GM18517 (cell line): ENCODE measurements around the gene ZNF678.

Experiments used
- ATAC-seq: cut with Tn5 transposase; IDR thresholded peaks from one replicate; pipeline ENCODE4 v1.9.1; 2021; ENCODE audit warnings: mild to moderate bottlenecking, moderate library complexity; ENCODE audit not compliant: unreplicated experiment

ZNF678 gene

DNA sequence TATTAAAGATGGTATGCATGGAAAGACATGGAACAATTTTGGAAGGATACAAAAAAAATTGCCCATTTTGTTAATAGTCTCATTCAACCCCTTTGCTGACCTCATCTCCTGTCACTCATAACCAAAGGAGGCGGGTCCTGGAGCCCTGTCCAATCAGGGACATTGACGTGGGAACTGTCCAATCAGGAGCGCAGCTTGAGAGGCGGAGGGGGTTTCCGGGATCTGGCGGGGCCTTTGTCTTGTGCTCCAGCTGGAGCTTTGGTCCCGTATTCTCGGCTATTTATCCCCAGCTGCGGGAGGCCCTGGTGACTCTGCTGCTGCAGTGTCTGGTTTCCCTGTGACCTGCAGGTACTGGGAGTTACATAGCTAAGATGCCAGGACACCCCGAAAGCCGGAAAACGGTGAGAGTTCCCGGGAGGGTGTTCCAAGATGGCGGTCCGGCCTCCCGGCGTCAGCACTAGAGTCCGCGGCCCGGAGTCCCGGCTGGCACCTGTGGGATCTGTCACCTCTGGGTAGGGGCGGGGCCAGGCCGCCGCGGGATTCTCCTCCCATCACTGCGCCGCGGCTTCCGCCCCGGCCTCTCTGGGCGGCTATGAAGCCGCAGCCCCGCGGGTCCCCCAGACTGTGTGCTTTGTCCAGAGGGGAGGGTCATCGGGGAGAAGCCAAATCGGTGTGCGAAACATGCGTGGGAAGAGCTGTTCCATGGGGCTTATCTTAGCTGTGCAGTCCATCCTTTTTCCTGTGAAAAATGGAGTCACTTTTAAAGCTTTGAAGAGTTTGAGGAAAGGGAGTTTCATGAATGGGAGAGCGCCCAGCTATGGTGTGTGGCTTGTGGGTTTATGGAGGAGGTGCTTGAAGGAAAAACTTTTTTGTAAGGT lies at the start of gene ZNF678:
ZNF678 (plus strand) TSS at position 233 of the 878 bp plus-strand sequence. CDS start 87,436 bp downstream, outside the sequence.
- ATAC-seq = peak; percentile 96

DNA sequence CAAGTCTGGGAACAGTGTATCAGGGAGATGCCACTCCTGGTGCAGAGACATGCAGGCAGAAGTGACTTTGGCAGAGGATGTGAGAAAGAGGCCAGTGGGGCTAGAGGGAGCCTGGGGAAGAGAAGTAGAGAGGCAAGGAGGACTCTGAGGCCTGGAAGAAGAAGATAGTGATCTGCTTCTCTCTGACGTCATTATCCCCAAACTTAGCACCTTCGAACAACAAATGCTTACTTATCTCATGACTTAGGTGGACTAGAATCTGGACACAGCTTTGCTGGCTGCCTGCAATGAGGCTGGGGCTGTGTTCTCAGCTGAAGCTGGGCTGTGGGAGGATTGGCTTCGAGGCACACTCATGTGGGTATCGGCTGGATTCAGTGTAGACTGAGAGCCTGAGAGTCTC lies 44.5 kb upstream of the ZNF678 start:
- ATAC-seq = no peak

DNA sequence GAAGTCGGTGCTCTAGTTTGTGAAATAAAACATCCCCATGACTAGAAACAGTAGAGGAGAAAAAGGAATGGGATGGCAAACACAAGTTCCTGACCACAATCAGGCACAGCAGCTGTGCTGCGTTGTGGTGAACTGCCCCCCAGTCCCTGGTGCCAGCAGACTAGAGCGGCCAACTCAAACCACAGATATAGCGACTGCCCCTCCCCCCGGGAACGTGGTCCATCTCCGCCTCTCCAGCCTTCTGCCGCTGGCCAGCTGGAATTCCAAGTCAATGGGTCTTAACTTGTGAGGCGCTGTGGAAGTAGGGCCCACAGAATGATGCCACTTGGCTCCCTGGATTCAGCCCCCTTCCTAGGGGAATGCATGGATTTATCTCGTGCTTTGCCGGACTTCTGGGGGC lies 41.6 kb upstream of the ZNF678 start:
- ATAC-seq = no peak

DNA sequence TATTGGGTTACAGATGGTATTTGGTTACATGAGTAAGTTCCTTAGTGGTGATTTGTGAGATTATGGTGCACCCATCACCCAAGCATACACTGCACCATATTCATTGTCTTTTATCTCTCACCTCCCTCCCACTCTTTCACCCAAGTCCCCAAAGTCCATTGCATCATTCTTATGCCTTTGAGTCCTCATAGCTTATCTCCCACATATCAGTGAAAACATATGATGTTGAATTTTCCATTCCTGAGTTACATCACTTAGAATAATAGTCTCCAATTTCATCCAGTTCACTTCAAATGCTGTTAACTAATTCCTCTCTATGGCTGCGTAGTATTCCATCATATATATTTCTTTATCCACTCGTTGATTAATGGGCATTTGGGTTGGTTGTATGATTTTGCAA lies 36.8 kb upstream of the ZNF678 start:
- ATAC-seq = no peak

DNA sequence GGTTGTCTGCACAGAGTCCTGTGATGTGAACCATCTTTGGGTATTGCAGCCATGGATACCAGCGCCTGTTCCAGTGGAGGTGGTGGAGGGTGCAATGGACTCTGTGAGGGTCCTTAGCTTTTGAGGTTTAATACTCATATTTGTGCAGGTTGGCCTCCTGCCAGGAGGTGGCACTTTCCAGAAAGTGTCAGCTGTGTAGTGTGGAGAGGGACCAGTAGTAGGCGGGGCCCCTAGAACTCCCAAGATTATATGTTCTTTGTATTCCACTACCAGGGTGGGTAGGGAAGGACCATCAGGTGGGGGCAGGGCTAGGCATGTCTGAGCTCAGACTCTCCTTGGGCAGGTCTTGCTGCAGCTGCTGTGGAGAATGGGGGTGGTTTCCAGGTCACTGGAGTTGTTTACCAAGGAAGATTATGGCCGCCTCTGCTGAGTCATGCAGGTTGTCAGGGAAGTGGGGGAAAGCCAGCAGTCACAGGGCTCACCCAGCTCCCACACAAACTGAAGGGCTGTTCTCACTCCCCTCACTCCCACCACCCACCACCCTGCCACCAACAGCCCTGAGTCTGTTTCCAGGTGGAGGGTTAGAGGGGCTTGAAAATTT lies 31.2 kb upstream of the ZNF678 start:
- ATAC-seq = no peak

DNA sequence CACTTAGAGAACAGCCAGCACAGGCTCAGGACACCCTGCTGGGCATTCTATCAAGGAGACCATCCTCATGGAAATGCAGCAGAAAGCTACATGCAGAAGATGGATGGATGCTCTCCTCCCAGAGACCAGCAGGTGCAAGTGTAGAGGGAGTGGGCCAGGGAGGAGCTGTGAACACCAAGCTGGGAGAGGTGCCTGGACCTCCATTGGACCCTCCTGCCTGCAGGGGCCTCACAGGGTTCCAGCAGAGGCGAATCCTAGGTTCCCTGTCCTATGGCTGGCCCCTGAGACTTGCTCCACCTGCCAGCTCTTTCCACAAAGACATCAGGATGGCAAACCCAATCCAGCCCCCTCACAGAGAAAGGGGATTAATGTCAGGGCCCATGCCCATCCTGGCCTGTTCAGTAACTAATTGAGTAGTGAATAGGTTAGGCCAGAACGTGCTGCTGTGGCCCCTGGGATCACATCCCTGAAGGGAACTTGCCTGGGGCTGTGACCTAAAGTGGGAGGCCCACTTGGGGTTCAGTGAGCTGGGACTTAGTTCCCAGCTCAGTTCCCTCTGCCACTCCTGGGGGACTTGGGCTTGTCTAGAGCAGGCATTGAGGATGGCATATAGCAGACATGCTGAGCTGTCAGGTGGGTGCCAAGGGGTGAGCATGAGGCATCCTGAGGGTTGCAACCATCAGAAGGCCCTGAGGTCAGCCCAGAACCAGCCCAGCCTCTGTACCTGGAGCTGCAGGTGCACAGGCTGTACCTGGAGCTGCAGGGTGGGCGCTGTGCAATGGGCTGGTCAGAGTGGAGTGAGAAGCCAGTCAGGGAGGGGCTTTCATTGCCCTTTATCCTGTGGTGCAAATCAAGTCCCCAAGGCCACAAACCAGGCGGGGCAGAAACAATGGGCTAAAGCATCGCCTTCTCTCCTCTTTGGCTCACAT lies 22.9 kb upstream of the ZNF678 start:
- no peak for ATAC-seq

DNA sequence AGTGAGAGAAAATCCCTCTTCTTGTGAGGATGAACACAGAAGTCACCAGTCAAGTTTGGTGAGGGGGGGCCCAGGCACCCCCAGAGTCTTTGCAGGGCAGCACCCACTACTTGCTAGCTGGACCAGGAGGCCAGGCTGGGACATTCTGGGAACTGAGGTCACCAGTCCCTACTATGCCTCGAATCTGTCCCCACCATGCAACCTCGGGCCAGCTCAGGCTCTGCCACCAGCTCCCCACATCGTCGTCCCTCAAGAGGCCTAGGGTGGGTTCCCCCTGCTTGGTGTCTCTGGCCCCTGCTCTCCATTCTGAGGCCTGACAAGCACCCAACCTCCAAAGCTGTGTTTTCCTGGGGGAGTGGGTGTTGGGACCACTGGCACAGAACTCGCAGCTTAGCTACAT lies 22.2 kb upstream of the ZNF678 start:
- no peak for ATAC-seq

DNA sequence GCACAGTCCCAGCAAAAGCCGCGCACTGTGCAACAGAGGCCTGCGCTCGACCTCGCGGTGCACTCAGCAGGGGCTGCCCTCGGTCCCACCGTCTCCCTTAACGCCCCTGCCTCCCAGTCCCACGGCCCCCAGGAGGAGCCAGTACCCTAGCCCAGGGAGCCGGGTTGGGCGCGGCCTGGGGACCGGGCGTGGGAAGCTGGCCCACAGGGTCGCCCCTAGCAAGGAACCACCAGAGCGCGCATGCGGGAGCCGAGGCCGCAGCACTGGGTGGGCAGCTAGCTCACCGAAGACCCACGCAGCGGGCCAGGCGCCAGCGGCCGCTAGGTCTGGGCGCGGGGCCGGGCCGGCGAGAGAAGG lies 21.6 kb upstream of the ZNF678 start:
- ATAC-seq = peak; percentile 17

DNA sequence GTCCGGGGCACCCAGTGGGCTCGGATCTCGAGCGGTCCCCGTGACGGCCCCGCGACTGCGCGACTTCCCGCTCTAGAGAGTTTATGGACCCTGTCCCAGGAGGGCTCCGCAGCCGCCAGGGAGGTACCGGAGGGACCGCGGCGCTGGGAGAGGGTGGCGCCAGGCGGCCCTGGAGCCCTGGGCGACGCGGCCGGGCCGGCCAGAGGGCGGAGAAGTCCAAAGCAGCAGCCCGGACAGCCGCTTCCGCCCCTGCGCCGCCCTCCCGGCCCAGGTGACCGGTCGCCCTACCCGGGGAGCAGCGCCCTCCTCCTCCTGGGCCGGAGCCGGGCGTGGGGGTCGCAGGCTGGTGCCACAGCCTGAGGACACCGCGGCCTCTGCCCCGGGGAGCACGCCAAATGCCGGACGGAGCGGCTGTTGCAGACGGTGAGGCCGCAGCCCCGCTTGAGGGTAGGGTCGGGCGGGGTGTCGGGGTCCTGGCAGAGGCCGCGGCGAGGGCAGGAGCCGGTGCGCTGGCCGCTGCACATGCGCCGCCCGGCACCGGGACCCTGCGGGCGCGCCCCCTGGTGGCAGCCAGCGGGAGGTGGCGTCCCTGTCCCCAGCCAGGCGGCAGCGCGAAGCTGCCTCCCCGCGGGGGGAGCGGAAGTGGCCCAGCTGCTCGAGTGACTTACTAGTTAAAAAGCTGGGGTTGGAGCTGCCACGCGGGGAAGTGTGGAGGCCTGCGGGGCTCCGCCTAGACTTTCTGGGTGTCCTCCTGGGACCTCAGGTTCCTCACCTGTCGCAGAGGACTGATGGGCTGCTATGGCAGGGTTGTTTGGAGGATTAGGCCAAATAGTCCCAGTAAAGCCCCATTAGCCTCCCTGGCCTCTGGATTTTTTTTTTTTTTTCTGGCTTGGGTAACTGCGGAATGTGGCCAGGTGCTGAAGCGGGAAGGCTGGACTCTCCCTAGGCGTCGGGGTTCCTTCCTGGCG lies 20.9 kb upstream of the ZNF678 start:
- peak; percentile 93 for ATAC-seq

DNA sequence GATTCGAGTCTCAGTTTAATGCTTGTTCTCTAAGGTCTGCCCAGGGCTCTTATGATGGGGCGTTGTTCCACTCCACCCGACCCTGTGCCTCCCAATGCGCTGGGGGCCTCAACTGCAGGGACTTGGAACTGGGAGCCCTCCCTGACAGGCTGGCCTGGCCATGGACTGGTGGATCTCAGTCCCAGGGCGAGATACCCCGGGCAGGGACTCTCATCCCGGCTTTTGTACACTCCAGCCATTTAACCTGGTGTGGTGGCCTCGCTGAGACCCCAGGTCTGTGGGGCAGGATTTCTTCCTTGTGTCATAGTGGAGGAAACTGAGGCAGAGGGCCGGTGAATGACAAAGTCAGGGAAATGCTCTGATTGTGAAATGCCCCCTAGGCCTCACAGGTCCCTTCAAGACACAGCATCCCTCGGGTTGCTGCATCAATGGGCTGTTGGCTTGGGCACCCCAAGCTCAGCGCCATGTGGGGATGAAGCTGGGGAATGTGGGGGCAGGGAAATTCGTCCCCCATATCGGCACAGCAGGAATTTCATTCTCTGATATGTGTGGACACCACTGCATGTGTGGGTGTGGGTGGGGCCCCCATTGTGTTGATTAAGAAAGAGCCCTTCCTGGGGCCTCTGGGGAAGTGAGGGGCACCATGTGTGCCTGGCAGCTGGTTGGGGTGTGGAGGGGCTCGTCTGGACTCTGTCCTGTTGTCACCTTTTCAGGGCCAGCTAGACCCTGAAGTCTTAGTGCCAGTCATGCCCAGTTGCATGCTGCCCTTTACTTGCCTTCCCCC lies 19.9 kb upstream of the ZNF678 start:
- no peak for ATAC-seq

DNA sequence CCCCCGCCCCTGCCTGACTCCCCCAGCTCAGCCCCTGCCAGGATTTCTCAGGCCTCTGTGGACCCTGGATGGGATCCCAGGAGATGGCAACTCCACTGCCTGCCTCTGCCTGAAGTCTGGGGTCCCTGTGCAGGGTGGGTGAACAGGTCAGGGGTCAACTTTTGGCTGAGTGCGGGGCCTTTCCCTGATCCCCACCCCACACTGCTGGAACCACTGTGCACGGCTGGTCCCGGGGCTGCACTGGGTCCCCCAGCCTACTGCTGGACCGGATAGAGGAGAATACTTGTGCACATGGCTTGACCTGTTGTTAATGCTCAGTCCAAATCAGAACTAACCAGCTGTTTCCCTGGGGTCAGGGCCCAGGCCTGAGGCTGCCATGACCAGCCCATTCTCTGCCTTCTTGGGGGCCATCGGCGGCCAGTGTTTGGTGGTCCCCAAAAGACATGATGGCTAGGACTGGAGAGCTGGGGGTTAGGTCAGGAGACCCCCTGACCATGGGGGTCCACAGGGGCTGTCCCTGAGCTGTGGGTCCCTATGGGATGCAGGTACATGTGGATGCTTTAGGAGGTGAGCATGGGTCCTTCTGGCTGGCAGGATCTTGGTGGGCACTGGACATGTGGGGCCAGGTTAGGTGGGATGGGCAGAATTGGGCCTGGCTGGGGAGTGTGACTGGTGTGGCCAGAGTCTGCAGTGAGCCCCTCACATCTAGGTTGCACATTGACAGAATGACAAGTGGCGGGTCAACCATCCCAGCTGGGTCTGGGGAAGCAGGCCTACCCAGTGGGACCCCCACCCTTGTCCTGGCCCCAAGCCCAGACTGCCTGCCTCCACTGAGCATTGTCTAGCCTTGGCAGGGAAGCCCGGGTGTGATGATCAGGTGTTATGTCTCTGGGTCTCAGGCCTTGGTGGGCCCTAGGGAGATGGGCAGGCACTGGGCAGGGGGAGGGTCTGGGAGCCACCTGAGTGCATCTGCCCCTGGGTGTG lies 19.0 kb upstream of the ZNF678 start:
- ATAC-seq = no peak

DNA sequence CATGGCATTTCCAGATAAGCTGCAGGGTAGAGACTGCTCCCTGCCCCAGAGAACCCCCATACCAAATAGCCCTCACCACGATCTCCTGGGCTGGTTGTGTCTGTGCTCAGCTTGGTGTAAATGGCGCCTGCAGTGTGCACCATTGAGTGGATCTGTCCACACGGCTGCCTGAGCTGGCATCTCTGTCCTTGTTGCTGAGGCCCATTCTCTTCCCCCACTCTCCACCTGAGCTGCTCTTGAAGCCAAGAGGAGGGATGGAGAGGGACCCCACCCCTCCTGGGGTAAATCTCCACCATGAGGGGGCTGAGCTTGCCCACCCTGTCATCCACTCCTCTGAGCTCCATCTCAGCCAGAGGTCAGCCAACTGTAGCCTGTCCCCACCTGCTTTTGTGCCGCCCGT lies 18.0 kb upstream of the ZNF678 start:
- no peak for ATAC-seq

DNA sequence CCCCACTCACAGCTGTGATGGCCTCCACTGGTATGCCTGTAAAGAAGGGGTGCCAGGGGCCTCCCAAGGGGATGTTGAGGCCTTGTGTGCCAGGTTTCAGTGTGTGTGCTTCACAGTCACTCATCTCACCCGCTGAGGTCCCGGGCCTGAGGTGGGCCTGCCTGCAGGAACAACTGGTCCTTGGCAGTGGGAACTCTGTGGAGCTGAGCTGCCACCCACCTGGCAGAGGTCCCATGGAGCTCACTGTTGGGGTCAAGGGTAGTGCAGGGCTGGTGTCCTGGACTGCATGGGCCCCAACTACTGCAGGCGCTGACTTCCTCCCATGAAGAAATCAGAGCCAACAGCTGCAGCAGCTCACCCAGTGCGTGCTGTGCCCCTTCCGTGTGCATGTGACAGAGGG lies 17.3 kb upstream of the ZNF678 start:
- no peak for ATAC-seq

DNA sequence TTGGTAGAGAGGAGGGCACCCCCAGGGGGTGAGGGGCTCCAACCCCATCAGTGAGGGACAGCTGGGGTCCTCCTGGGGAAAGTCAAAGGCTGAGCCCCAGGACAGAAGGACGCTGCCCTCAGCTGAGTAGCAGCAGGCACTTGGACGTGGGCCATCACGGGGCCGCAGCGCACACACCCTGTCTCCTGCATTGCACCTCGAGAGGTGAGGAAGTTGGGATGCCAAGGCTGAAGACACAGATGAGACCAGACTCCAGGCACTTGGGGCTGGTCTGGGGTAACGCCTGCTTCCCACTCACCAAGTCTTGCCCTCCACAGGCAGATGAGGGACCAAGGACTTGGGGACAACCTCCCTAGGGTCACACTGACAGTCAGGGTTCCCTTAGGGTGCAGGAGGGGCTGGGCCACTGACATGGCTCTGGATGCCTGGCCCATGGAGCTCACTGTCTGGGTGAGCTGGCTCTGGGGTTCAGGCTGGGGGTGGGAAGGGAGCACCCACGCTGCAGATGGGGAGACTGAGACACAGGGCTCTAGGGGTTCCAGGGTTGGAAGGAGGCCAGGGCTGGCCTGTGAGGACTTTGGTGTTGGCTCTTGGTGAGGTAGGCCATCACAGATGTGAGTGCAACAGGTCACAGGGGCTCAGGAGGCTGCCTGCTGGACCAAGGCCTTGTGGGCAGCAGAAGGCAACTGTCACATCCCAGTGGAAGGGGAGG lies 16.6 kb upstream of the ZNF678 start:
- ATAC-seq = no peak

DNA sequence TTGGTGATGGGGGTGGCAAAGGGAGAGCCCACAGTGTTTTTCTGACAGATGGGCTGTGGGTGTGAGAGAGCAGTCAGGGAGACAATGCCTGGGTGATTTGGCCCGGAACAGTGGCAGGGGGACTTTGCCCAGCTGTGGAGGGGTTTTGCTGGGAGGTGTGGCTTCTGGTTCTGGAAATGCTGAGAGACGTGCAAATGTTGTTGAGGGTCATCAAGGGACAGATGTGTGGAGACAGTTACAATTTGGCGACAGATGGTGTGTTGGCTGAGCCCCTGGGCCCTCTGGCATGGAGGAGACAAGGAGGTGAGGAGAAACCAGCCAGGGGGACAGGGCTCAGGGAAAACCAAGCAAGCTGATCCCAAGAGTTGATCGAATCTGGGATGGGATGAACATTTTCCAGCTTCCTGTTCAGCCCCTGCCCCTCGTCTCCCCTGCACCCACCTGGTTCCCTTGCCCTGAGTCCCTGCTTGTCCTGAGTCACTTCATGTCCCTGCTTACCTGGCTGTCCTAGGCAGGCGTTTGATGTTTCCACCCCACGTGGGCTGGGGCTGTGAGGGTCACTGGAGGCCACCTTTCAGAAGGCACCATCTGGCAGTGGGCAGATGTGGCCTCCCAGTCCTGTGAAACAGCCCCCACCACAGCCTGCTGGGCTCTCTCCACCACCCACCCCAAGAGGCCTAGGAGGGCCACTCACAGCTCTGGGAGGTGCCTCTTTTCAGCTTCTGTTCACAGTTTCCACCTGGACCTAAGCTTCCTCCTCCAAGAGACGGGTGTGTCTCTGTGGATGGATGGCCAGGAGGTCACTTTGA lies 15.8 kb upstream of the ZNF678 start:
- no peak for ATAC-seq

DNA sequence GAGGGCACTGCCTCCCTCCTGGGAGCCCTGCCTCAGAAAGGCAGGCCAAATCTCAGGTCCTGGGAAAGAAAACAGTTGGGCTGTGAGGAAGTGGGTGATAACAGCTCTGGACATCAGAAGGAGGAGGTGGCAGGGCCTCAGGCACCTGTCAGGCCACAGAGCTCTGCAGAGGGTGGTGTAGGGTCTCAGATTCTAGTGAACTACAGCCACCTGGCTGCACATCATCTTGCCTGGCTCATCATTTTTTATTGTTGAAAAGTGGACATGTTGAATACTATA lies 15.3 kb upstream of the ZNF678 start:
- ATAC-seq = no peak

DNA sequence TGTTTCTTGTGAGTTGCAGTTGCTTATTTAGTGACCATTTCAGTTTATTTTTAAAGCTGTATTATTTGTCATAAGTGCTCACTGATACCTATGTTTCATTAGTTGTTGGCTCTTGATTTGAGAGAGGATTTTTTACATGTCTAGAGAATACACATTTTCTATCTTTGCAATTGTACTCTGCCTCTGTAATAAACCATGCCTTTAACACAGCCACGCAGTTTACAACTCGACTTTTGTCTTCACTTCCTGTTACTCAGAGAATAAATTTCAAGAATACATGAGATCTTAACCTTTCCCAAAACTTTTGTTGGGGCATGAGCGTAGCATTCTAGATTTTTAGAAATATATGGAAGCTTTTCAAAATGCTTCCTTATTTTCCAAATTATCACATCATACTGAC lies 14.9 kb upstream of the ZNF678 start:
- ATAC-seq = no peak
